ENCODE results near the gene IFT74. TPM values are rescaled to one million over a fixed set of nuclear protein-coding genes. Genes with fewer than 3 reads are reported as not detected.

The IFT74 gene
- total RNA-seq, 2 donors from 2014 or later = 12.5 to 41.4 TPM

- H3K9me3 ChIP-seq = no peaks in the 10 kb centered on the region
- no peaks in the 10 kb centered on the region for H3K36me3 ChIP-seq
- peaks cover 6 to 15% of the 10 kb centered on the region in 2 donors for H3K4me1 ChIP-seq (ENCODE audit: control insufficient read depth in 1 of 2, low read depth in 2 of 2)
- H3K4me3 ChIP-seq = no peak overlapping the region
- TF ChIP-seq CTCF (IDR thresholded peaks at IDR 0.05) = no peak
- H3K27me3 ChIP-seq (replicated peaks; ENCODE audit: insufficient read depth) = no peaks in the 10 kb centered on the region
- ATAC-seq (ENCODE audit: insufficient number of reproducible peaks, low FRiP score, low read depth) (no peak), DNase-seq (ENCODE audit: low spot score) (no peak)
- peak overlapping the region in 1 of 2 donors; percentile 81 for H3K27ac ChIP-seq
Measured at GRCh38 chr9:26954050-26954508, 2.1 kb upstream of the IFT74 start.

GRCh38 chr9:26955222-26955903 lies 849 bp upstream of the IFT74 start:
- no peak for DNase-seq (ENCODE audit: low spot score)
- H3K4me3 ChIP-seq = peak overlapping the region; percentile 78
- no peaks in the 10 kb centered on the region for H3K36me3 ChIP-seq
- no peaks in the 10 kb centered on the region for H3K9me3 ChIP-seq
- no peak for TF ChIP-seq CTCF (IDR thresholded peaks at IDR 0.05)
- no peaks in the 10 kb centered on the region for H3K27me3 ChIP-seq (replicated peaks; ENCODE audit: insufficient read depth)
- H3K27ac ChIP-seq = peak overlapping the region; percentile 81 to 91
- ATAC-seq (ENCODE audit: insufficient number of reproducible peaks, low FRiP score, low read depth) = no peak
- H3K4me1 ChIP-seq (ENCODE audit: control insufficient read depth in 1 of 2, low read depth in 2 of 2) = peaks cover 6 to 15% of the 10 kb centered on the region in 2 donors

GRCh38 chr9:26956860-26957233 lies 635 bp downstream of the IFT74 start:
- Histone ChIP-seq H3K36me3 (no peaks in the 10 kb centered on the region), H3K9me3 (no peaks in the 10 kb centered on the region), H3K4me3 (peak overlapping the region; percentile 78), H3K4me1 (ENCODE audit: control insufficient read depth in 1 of 2, low read depth in 2 of 2) (peaks cover 11 to 20% of the 10 kb centered on the region in 2 donors), H3K27ac (peak overlapping the region; percentile 81 to 91), H3K27me3 (replicated peaks; ENCODE audit: insufficient read depth) (no peaks in the 10 kb centered on the region)
- ATAC-seq (ENCODE audit: insufficient number of reproducible peaks, low FRiP score, low read depth) = no peak
- no peak for DNase-seq (ENCODE audit: low spot score)
- no peak for TF ChIP-seq CTCF (IDR thresholded peaks at IDR 0.05)

GRCh38 chr9:26971721-26972120 lies 15.5 kb downstream of the IFT74 start:
- TF ChIP-seq CTCF (IDR thresholded peaks at IDR 0.05) = no peak

GRCh38 chr9:26973989-26974388 lies 17.8 kb downstream of the IFT74 start:
- Histone ChIP-seq H3K27ac (no peak overlapping the region), H3K36me3 (no peaks in the 10 kb centered on the region), H3K4me3 (no peak overlapping the region), H3K4me1 (ENCODE audit: control insufficient read depth in 1 of 2, low read depth in 2 of 2) (no peaks in the 10 kb centered on the region), H3K9me3 (no peaks in the 10 kb centered on the region), H3K27me3 (replicated peaks; ENCODE audit: insufficient read depth) (no peaks in the 10 kb centered on the region)
- no peak for DNase-seq (ENCODE audit: low spot score)
- no peak for TF ChIP-seq CTCF (IDR thresholded peaks at IDR 0.05)
- ATAC-seq (ENCODE audit: insufficient number of reproducible peaks, low FRiP score, low read depth) = no peak

More at GRCh38 chr9:26971721-26972120, 15.5 kb downstream of the IFT74 start:
- H3K4me3 ChIP-seq = no peak overlapping the region
- ATAC-seq (ENCODE audit: insufficient number of reproducible peaks, low FRiP score, low read depth) (no peak), DNase-seq (ENCODE audit: low spot score) (no peak)
- no peaks in the 10 kb centered on the region for H3K36me3 ChIP-seq
- H3K9me3 ChIP-seq = no peaks in the 10 kb centered on the region
- no peak overlapping the region for H3K27ac ChIP-seq
- no peaks in the 10 kb centered on the region for H3K4me1 ChIP-seq (ENCODE audit: control insufficient read depth in 1 of 2, low read depth in 2 of 2)
- no peaks in the 10 kb centered on the region for H3K27me3 ChIP-seq (replicated peaks; ENCODE audit: insufficient read depth)
